K562 (cell line): ENCODE data around the gene NASP. TPM values are rescaled to one million over a fixed set of nuclear protein-coding genes. Genes with fewer than 3 reads are reported as not detected.

Source experiments
- ATAC-seq: fragments of 200-7000 bp; cut with Tn5 transposase; 3 replicates; pipeline ENCODE4 v1.9.1; 2020; ENCODE audit warnings: moderate library complexity
- BruUV-seq: library from RNA; stranded (reverse); fragments of 400-500 nt; replicated peaks from 2 replicates; lab custom pipeline; 2021; lab: Mats Ljungman, UMichigan
- CTCF ChIA-PET: fragments of 300-600 bp; formaldehyde crosslinking; extraction: SDS; loops from one replicate; lab custom pipeline; 2021; ENCODE audit warnings: low intra/inter-chr PET ratio; lab: Yijun Ruan, JAX
- POLR2A ChIA-PET: fragments of 300-600, 350-650 bp; sonication (Branson Sonifier 250); formaldehyde crosslinking; extraction: SDS; loops from one replicate; lab custom pipeline; 2021; ENCODE audit warnings: antibody characterized with exemption, inconsistent platforms; lab: Yijun Ruan, JAX
- DNase-seq, 4 experiments: peaks; one replicate each; pipeline versions ENCODE4 v3.0.0 to v3.0.0-alpha.2; 2011 to 2018; ENCODE audit warnings: low spot score in 3 of 4, mixed read lengths in 3 of 4; ENCODE audit errors: extremely low read depth in 1 of 4
- FAIRE-seq: peaks from 2 replicates; lab custom pipeline; 2011; peaks lifted over from hg19 to GRCh38; lab: Jason Lieb, UNC
- H2AFZ ChIP-seq: 2 replicates; pipeline ENCODE4 v1.6.0; 2011; ENCODE audit warnings: low read depth, low read length, control low read depth, inconsistent platforms
- H3K27ac ChIP-seq: fragments of 200-600 bp; 3 replicates; pipeline ENCODE4 v1.8.0; 2011; ENCODE audit warnings: low read depth, mild to moderate bottlenecking, control low read depth, inconsistent platforms, low read length, moderate library complexity, mixed read lengths; ENCODE audit errors: extremely low read depth
- H3K27me3 ChIP-seq, 2 experiments: fragments of 300-600 bp in 1 of 2; 2 replicates in 1 of 2; 3 replicates in 1 of 2; pipeline versions ENCODE4 v1.6.0 to v1.8.0; 2011; ENCODE audit warnings: inconsistent platforms in 2 of 2, low read length in 2 of 2, mild to moderate bottlenecking in 1 of 2, mixed read lengths in 1 of 2, moderate library complexity in 1 of 2; ENCODE audit not compliant: control insufficient read depth in 2 of 2, insufficient read depth in 2 of 2
- H3K36me3 ChIP-seq: fragments of 300-600 bp; 3 replicates; pipeline ENCODE4 v1.8.0; 2011; ENCODE audit warnings: mild to moderate bottlenecking, low read length, inconsistent platforms; ENCODE audit not compliant: control insufficient read depth, insufficient read depth
- H3K4me1 ChIP-seq, 2 experiments: fragments of 200-600 bp in 1 of 2; replicated peaks in 1 of 2; 2 replicates in 1 of 2; 3 replicates in 1 of 2; pipeline versions ENCODE4 v1.5.1 to v1.8.0; 2011; ENCODE audit warnings: inconsistent platforms in 2 of 2, low read length in 2 of 2, mild to moderate bottlenecking in 1 of 2, mixed read lengths in 1 of 2, moderate library complexity in 1 of 2; ENCODE audit not compliant: control insufficient read depth in 2 of 2, insufficient read depth in 2 of 2
- H3K4me2 ChIP-seq: 2 replicates; pipeline ENCODE4 v1.6.1; 2011; ENCODE audit warnings: low read length, control low read depth, inconsistent platforms, mixed read lengths; ENCODE audit not compliant: insufficient read depth
- H3K4me3 ChIP-seq: fragments of 200-600 bp; sonication (generic), shearing (Covaris generic); 2 replicates; pipeline ENCODE4 v1.5.1; 2016; ENCODE audit warnings: control low read depth, inconsistent platforms
- H3K79me2 ChIP-seq: fragments of 200-600 bp; 3 replicates; pipeline ENCODE4 v1.8.0; 2011; ENCODE audit warnings: low read length, inconsistent platforms; ENCODE audit not compliant: control insufficient read depth, insufficient read depth
- H3K9ac ChIP-seq, 2 experiments: 2 replicates each; pipeline versions ENCODE4 v1.6.0 to v1.6.1; 2011; ENCODE audit warnings: low read depth in 2 of 2, low read length in 2 of 2, control low read depth in 1 of 2, inconsistent platforms in 1 of 2, mild to moderate bottlenecking in 1 of 2, mixed read lengths in 1 of 2; ENCODE audit not compliant: insufficient read depth in 1 of 2
- H3K9me1 ChIP-seq: one replicate; pipeline ENCODE4 v1.6.0; 2011; ENCODE audit warnings: inconsistent platforms, mild to moderate bottlenecking, low read length, moderate library complexity; ENCODE audit not compliant: control insufficient read depth, insufficient read depth
- H3K9me3 ChIP-seq: replicated peaks from 2 replicates; pipeline ENCODE4 v1.5.1; 2011; ENCODE audit warnings: low read depth, low read length, inconsistent platforms; ENCODE audit not compliant: control insufficient read depth, insufficient read depth
- H4K20me1 ChIP-seq: replicated peaks from 2 replicates; pipeline ENCODE4 v1.6.1; 2011; ENCODE audit warnings: low read length, inconsistent platforms, mixed read lengths; ENCODE audit not compliant: control insufficient read depth, insufficient read depth
- ATF1 ChIP-seq, 2 experiments: fragments of 450-650 bp in 1 of 2; IDR thresholded peaks; 2 replicates each; pipeline ENCODE4 v1.6.1; 2016; ENCODE audit warnings: missing compliant biosample characterization in 1 of 2, missing genetic modification characterization in 1 of 2
- DEAF1 ChIP-seq: fragments of 450-650 bp; formaldehyde crosslinking; IDR thresholded peaks from 2 replicates; pipeline ENCODE4 v1.4.0; 2020; ENCODE audit warnings: mild to moderate bottlenecking, moderate library complexity
- FOS ChIP-seq: IDR thresholded peaks from 3 replicates; pipeline ENCODE4 v1.6.1; 2011; ENCODE audit not compliant: insufficient read length; ENCODE audit errors: extremely low read depth
- GATAD2B ChIP-seq: fragments of 450-650 bp; IDR thresholded peaks from 2 replicates; pipeline ENCODE4 v1.6.1; 2017; ENCODE audit warnings: mild to moderate bottlenecking, borderline replicate concordance
- HMG20A ChIP-seq: fragments of 450-650 bp; formaldehyde crosslinking; conservative IDR thresholded peaks from 2 replicates; pipeline ENCODE4 v1.4.0; 2020; ENCODE audit warnings: mild to moderate bottlenecking, mixed read lengths
- MED1 ChIP-seq: sonication (generic); formaldehyde crosslinking; IDR thresholded peaks from 2 replicates; pipeline ENCODE4 v1.8.1; 2023; ENCODE audit warnings: missing genetic modification reagents, borderline replicate concordance
- NCOA2 ChIP-seq, 2 experiments: fragments of 450-650 bp; IDR thresholded peaks; 2 replicates each; pipeline ENCODE4 v1.6.1; 2018; ENCODE audit warnings: mild to moderate bottlenecking in 2 of 2, moderate library complexity in 1 of 2; ENCODE audit not compliant: partially characterized antibody in 2 of 2
- NFATC3 ChIP-seq: fragments of 450-650 bp; IDR thresholded peaks from 2 replicates; pipeline ENCODE4 v1.6.1; 2017; ENCODE audit warnings: mild to moderate bottlenecking
- PBX2 ChIP-seq, 2 experiments: IDR thresholded peaks in 1 of 2; conservative IDR thresholded peaks in 1 of 2; 2 replicates each; pipeline ENCODE4 v1.6.1; 2016; ENCODE audit warnings: low read depth in 2 of 2, mild to moderate bottlenecking in 1 of 2, missing compliant biosample characterization in 1 of 2, missing genetic modification characterization in 1 of 2, moderate library complexity in 1 of 2
- SMARCE1 ChIP-seq: fragments of 450-650 bp; IDR thresholded peaks from 2 replicates; pipeline ENCODE4 v1.7.1; 2016; ENCODE audit warnings: mild to moderate bottlenecking
- SP1 ChIP-seq: sonication (generic); formaldehyde crosslinking; IDR thresholded peaks from 2 replicates; pipeline ENCODE4 v1.8.1; 2022; ENCODE audit warnings: mild to moderate bottlenecking, missing genetic modification reagents
- TCF3 ChIP-seq: sonication (generic); formaldehyde crosslinking; IDR thresholded peaks from 2 replicates; pipeline ENCODE4 v1.4.0; 2020; ENCODE audit warnings: mild to moderate bottlenecking, missing genetic modification reagents
- ZC3H4 ChIP-seq: sonication (generic); formaldehyde crosslinking; IDR thresholded peaks from 2 replicates; pipeline ENCODE4 v1.9.0; 2021; ENCODE audit warnings: missing genetic modification reagents, borderline replicate concordance
- ZNF655 ChIP-seq: fragments of 250-450 bp; sonication (Bioruptor Pico); IDR thresholded peaks from 2 replicates; pipeline ENCODE4 v1.5.0; 2021
- ZNF668 ChIP-seq: fragments of 250-450 bp; sonication (Bioruptor Pico); IDR thresholded peaks from 2 replicates; pipeline ENCODE4 v1.8.0; 2022; ENCODE audit warnings: mild to moderate bottlenecking, inconsistent platforms
- WGBS: fragments of 100-300 bp; shearing (Covaris generic); methylation state at CpG from one replicate; pipeline ENCODE4 v1.1.6; 2016; ENCODE audit warnings: low coverage, mixed read lengths; ENCODE audit not compliant: insufficient coverage; ENCODE audit errors: missing lambda C conversion rate; 5-methylcytosine and 5-hydroxymethylcytosine counted together
- in situ Hi-C: fragments of 300-500 bp; cut with MboI; formaldehyde crosslinking; loops from 4 replicates; pipeline ENCODE4 v1.15.0; 2018; ENCODE audit warnings: inconsistent platforms, mixed read lengths
- intact Hi-C: fragments of 100-400 bp; cut with micrococcal nuclease; formaldehyde crosslinking; loops from 2 replicates; pipeline ENCODE4 v1.14.2; 2022
- polyA plus RNA-seq, 8 experiments: library from polyadenylated mRNA; depleted of rRNA in 4 of 8; stranded (reverse) in 5 of 8; unstranded in 3 of 8; fragments of >200 nt; fragmentation: Nextera tagmentation in 2 of 8; fragmentation: Illumina TruSeq in 1 of 8; extraction: Ambion mirVana in 2 of 8; extraction: Trizol in 1 of 8; gene quantifications; 2 replicates each; pipeline versions ENCODE4 v1.2.1 to v1.2.3, GENCODE V29; 2011 to 2014; ENCODE audit warnings: inconsistent platforms in 1 of 8, missing spikeins in 1 of 8
- total RNA-seq, 7 experiments: library from RNA; depleted of rRNA in 6 of 7; stranded (reverse); fragments of >200 nt in 6 of 7; fragmentation: Illumina TruSeq in 2 of 7; extraction: Trizol in 2 of 7; gene quantifications; 2 replicates each; pipeline versions ENCODE4 v1.2.1 to v1.2.3, GENCODE V29; 2011 to 2021; ENCODE audit warnings: low replicate concordance in 1 of 7

Gene NASP
- total and polyA plus RNA-seq, 9 of the 15 experiments (the other 6 are each of a cell fraction or from before 2014, with no cell fraction given): 199 to 578 (median 419) TPM

- CTCF ChIA-PET: no interaction called here
- no TSS peak for BruUV-seq
- no peak for FAIRE-seq
- TF ChIP-seq MED1 (CRISPR knock-in tag) (no peak), GATAD2B (no peak), ZNF655 (CRISPR knock-in tag) (no peak), PBX2 (CRISPR knock-in tag; IDR thresholded peaks at IDR 0.05; ENCODE audit: low read depth) (no peak), PBX2 (tag; conservative IDR thresholded peaks at IDR 0.05; ENCODE audit: low read depth) (peak; percentile 89), SMARCE1 (no peak), HMG20A (CRISPR knock-in tag) (no peak), DEAF1 (CRISPR knock-in tag) (no peak), SP1 (CRISPR knock-in tag) (no peak), ATF1 (CRISPR knock-in tag; IDR thresholded peaks at IDR 0.05) (no peak), ATF1 (tag; IDR thresholded peaks at IDR 0.05) (no peak), NFATC3 (no peak), ZC3H4 (CRISPR knock-in tag) (no peak), ZNF668 (CRISPR knock-in tag) (no peak), TCF3 (CRISPR knock-in tag) (no peak), NCOA2 (IDR thresholded peaks at IDR 0.05; ENCODE audit: partially characterized antibody in 2 of 2) (no peak), FOS (no peak)
Measured at GRCh38 chr1:45635211-45635610, 51.4 kb downstream of the NASP start.

More at GRCh38 chr1:45635211-45635610, 51.4 kb downstream of the NASP start:
- Histone ChIP-seq H3K4me2 (no peak overlapping the region), H3K9me3 (no peaks in the 10 kb centered on the region), H4K20me1 (no peaks in the 10 kb centered on the region), H3K27me3 (no peaks in the 10 kb centered on the region; a peak in 1 of 5 replicates), H3K79me2 (no peaks in the 10 kb centered on the region), H3K9ac (no peak overlapping the region), H3K36me3 (peaks cover 96% of the 10 kb centered on the region), H3K4me3 (no peak overlapping the region), H3K9me1 (no peaks in the 10 kb centered on the region), H2AFZ (no peak overlapping the region), H3K4me1 (no peaks in the 10 kb centered on the region), H3K27ac (no peak overlapping the region)
- in situ Hi-C loops (loop anchor here (25.0 kb wide), 1 partner anchor 552 kb away; the partner anchor contains the start of genes P3R3URF, POMGNT1 and TSPAN1), intact Hi-C loops (no loop called here)
- 32% methylated on average over 1 of the region's 1 CpG for WGBS
- DNase-seq (no peak), ATAC-seq (no peak)
- POLR2A ChIA-PET: interaction anchor here (0.8 to 1.4 kb wide), 2 partner anchors 8 to 113 kb away, joined by 3 read pairs; partner anchors contain the start of gene PRDX1
